GM10847 (cell line): ENCODE results near the gene IKZF1.

Experiments
- POLR2A ChIP-seq: IDR thresholded peaks from 2 replicates; pipeline ENCODE4 v1.6.1; 2011; ENCODE audit not compliant: insufficient read length; ENCODE audit errors: extremely low read depth

IKZF1 gene

DNA sequence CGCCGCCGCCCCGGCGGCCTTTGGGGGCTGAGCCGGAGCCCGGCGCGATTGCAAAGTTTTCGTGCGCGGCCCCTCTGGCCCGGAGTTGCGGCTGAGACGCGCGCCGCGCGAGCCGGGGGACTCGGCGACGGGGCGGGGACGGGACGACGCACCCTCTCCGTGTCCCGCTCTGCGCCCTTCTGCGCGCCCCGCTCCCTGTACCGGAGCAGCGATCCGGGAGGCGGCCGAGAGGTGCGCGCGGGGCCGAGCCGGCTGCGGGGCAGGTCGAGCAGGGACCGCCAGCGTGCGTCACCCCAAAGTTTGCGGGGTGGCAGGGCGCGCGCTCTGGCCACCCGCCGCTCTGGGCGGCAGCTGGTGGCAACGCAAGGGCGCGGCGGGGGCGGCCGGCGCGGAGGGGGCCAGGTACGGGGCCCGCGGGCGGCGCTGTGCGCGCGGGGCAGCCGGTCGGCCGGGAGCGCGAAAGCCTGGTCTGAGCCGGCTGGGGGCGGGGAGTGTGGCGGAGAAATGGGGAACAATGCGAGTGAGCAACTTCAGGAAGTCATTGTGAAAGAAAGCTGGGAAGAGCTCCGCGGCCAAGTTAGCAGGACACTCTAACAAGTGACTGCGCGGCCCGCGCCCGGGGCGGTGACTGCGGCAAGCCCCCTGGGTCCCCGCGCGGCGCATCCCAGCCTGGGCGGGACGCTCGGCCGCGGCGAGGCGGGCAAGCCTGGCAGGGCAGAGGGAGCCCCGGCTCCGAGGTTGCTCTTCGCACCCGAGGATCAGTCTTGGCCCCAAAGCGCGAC, at the start of gene IKZF1:
IKZF1 (plus strand) TSS at position 588 of the 782 bp plus-strand sequence. CDS start 14,346 bp downstream, outside the sequence.
- no peak for TF ChIP-seq POLR2A

DNA sequence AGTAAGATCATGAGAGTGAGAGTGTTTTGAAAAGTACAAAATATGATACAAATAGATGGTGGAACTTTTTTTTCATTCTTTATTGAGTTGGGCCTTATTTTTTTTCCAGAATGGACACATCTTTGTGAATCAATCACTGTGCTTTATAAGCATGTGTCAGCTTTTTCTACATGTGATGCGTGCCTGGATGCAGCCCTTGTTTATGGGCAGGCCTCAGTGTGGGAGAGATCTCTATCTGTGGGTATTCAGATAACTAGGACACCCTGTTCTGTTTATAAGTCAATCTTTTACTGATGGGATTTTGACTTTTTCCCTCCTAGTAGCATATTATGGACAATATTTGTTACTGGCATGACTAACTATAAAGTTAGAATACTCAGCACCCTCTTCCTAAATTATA, 42.9 kb upstream of the IKZF1 start:
- no peak for TF ChIP-seq POLR2A

DNA sequence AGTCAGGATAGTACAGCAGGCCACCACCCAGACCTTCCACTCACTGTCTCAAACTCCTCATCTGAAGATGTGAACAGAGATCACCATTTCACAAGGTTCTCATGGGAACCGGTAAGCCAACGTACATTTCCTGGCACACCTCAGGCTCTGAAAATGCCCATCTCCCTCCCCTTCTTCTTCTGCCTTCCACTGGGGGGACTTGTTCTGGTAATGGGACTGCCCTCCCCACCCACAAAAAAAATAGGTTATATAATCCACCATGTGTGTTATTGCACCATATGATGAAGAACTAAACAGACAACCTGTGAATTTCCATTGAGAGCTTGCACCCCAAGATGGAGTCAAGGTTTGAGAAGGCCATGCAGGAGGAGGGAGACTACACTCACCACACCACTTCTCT, 42.1 kb upstream of the IKZF1 start:
- TF ChIP-seq POLR2A, result no peak

DNA sequence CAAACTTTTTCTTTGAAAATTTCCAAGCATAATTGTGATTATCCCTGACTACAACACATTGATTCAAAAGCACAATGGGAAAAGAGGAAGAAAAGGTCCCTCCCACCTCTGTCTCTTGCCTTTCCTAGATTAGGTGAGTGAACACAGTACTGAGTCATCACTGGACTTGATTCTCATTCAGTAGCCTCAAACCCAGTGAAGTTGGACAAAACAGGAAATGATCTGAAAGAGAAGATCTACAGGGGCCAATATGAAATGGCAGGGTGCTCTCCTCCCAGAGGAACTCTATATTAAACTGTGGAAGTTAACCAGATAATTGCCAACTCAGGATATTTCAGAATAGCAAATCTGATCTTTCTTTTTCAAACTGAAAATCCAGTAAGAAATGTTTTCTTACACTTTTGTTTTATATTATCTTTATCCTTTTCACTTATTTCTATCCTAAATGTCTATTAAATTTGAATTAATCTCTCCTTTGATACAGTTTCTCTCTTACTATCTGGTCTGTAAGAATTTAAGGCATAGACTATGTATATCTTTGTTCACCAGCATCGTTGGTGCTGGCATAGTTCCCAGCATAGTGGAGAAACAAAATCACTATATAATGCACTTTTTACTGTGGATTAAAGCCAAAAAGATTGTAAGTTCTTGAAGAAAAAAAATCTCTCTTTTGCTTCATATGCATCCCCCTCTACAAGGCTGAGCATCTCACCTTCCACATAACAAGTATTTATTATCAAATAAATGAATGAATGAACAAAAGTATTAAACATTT, 41.4 kb upstream of the IKZF1 start:
- TF ChIP-seq POLR2A, result no peak

DNA sequence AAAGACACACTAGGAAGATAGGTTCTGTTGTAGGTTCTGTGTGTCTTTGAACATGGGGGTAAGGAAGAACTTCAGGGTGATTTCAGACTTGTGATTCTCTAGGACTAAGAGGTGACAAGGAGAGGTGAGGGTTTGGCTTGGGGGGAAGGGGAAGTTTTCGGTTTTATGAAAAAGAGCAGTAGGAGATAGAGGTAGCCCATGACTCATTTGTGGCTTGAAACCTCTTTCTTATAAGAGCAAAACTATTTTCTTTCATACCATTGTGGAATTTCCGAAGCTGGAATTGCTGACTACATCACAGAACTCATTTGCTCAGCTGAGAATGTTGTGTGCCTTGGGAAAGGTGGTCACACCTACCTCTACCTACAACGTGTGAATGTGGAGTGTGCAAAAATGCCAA, 39.6 kb upstream of the IKZF1 start:
- TF ChIP-seq POLR2A, result no peak

DNA sequence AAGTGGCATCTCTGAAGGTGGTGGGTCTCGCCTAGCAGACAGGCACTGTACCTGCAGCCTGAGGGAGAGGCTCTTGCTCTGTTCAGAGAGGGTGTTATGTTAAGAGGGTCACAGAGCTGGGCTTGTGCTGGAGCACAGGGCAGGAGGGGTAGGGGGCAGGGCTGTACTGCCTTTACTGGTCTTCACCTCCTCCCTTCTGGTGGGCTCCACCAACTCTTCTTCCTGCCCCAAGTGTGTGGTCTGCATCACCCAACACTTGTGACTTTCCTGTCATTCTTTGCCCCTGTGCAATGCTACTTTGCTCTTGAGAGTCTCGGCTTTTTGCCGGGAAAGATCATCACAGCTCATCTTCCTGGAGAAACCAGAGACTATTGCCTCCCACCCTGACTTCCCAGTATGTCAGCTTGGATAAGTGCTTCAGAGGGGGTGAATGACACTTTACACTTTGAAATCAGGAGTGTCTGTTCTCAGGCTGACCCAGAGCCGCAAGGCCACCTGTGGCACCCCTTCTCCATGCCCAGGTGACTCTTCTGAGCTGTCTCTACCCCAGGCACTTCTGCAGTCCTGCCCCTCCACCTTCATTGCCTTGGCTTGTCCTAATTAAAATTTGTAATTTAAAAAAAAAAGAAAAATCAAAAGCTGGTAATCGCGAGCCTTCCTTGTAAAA, 38.4 kb upstream of the IKZF1 start:
- TF ChIP-seq POLR2A, result no peak

DNA sequence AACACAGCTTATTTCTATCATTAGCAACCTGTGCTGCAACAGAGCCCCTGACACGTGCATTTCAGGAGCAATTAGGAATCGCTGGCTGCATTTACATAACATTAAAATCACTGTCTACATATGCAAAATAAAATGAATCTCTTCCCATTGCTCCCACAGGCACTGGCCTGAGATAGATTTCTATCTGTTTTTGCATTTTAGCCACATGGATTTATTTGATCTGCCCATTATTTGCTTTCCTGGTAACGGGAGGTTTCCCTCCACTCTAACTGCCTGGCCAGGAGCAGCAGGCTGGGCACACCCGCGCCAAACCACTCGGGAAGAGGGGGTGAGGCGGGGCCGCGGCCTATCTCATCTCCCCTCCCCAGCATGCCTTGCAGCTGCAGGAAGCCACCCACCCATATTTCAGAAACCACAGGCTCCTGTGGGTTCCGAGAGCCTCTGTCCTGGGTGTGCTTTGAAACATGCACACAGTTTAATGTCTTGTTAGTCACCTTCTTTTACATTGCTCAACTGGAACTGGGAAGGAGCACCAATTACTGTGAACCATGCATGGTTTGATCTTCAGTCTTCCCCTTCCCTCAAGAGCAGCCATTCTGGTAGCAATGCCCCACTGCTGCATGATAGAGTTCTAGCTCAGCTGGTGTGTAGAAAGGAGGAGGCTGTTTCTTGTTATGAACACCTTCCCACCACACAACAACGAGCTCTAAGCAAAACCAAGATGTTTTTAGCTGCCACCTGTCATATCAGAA, 37.7 kb upstream of the IKZF1 start:
- TF ChIP-seq POLR2A, result no peak

DNA sequence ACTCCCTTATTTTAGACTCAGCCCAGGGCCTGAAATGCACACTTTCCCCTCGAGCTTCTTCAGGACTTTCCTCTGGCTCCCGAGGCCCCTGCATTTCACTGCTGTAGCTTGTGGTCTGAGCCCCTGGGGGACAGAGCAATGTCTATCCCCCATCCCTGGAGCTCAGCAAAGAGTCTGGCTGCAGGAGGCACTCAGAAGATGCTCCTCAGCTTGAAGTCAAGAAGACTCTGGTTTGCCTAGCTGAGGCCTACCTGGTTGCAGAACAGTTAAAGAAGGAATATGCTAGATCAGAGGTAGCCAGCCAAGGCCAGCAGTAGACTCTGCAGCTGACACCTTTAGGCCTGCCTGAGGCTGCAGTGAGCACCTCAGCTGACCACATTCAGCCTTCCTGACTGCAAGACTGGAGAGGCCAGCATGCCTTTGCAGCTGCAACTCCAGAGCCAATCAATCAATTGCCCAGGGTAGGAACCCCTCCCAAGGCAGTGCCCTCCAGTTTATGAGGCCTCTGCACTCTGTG, 36.9 kb upstream of the IKZF1 start:
- TF ChIP-seq POLR2A, result no peak

DNA sequence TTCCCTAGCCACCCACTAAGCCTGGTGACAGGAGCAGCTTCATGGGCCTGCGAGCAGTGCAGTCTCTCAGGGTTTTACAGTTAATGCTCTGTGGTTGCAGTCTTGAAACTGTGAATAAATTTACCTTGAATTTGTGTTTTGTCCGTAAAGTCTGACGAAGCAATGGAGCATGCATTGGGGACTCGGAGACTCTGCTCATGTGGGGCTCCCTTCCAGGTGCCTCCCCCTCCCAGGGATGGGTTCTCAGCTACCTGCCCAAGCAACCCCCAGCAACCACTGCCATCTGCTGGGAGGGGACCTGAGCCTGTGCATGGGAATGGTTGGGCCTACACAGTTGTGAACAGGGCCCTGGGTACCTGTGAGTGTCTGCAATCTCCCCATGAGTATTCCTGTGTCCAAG, 36.3 kb upstream of the IKZF1 start:
- no peak for TF ChIP-seq POLR2A

DNA sequence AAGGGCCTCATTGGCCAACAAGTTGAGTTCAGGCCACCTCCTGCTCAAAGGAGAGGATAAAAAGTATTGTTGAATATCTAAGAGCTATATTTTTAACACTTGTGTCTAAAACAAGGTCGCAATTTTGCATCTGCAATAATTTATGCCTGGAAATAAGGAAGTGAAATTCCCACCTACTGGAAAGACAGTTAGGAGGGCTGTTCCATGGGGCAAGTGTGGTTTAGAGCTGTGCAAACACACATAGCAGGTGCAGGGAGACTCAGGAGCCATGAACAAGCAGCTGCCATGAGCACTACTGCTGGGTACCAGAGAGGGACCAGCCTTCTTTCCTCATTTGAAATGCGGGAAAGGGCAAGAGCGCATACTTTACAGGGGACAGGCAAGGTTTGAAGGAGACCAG, 35.5 kb upstream of the IKZF1 start:
- no peak for TF ChIP-seq POLR2A

DNA sequence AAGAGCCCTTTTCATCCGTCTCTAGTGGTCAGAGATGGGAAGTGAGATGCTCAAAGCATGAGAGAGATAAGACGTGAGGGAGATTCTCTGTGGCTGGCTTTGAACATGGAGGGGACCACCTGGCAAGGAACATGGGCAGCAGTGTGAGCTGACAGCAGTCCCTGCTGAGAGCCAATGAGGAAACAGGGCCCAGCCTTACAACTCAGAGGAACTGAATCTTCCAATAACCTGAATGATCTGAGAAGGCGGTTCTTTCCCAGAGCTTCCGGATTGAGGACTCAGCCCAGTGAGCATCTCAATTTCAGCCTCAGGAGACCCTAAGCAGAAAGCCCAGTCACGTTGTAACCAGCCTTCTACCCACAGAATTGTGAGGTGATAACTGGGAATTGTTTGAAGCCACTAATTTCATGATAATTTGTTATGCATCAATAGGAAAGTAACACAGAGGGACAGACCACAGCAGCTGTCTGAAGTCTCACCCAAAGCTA, 33.9 kb upstream of the IKZF1 start:
- TF ChIP-seq POLR2A, result no peak

DNA sequence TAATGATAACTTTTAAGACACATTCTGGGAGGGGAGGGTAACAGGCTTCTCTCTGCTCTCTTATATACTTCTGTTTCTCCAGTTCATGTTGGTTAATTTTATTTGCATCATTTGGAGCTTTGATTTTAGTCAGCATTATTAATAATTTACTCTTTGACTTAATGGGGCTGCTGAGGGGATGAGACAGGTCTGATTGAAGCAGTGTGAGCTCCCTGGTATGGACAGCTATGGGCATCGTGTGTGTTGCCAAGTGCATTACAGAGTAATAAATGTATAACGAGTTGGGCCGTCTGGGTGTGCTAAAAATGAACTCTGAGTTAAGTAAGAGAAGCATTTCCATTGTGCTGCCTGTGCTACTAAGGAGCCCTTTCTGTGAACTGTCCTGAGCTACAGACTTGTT, 31.7 kb upstream of the IKZF1 start:
- no peak for TF ChIP-seq POLR2A

DNA sequence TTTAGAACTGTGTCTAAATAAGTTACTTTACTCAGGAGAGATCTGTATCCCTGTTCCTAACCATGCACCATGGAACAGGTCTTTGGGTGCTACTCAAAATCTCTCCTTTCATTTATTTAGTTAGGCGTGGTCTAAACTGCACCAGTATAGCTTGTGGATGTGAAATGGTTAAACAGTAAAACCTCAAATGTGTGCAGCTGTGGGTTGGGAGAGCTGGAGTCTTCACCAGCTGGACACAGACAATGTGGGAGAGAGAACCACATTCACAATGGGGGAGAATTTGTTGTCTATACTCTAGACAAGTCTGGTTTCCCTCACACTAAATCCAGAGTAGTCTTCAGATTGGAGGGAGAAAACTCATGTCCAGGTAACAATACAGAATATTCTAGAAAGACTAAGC, 31.2 kb upstream of the IKZF1 start:
- no peak for TF ChIP-seq POLR2A

DNA sequence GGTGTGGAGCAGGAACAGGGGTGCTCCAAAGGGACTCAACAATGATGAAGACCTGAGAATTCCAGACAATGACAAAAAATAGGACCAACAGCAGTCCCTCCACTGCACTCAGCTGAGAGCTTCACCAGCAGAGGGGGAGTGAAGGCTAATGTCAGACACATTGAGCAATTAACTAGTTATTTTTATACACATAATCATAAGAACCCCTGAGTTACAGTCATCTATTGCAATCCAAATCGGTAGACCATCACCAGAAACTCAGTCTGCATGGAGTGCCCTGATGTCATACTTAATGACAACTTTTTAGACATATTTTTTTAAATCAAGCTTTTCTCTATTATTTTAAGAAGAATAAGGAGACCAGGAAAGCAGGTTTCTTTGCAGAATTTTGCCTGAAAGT, 30.6 kb upstream of the IKZF1 start:
- no peak for TF ChIP-seq POLR2A

DNA sequence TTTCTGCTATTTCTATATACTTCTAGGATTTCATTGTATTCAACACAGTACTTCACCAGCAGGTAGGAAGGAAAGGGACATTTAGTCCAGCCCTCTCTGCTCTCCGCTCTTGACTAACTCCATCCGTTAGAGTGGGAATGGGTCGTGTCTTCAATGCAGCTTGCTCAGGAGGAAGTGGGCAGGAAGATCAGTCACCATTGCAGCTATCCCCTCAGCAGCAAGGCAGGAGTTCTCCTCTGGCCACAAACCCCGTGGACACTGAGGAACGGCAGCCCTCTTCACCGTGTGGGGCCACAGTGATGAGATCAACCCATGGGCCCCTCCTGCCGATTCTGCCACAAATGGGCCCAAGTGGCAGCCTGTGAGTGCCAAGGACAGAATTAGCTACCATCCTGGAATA, 30.2 kb upstream of the IKZF1 start:
- no peak for TF ChIP-seq POLR2A
